Endodermal cell (in vitro differentiated cells): ENCODE data around the gene HOXA9. TPM values are rescaled to one million over a fixed set of nuclear protein-coding genes. Genes with fewer than 3 reads are reported as not detected.

Source experiments
- DNase-seq: peaks from one replicate; pipeline ENCODE4 v3.0.0-alpha.2; 2017
- H3K27ac ChIP-seq: 2 replicates; pipeline ENCODE4 v1.5.1; 2013; ENCODE audit warnings: mild to moderate bottlenecking, low read depth, low read length, moderate library complexity
- H3K27me3 ChIP-seq: 2 replicates; pipeline ENCODE4 v1.6.1; 2013; ENCODE audit warnings: mild to moderate bottlenecking, low read length, moderate library complexity; ENCODE audit not compliant: insufficient read depth, control insufficient read depth, poor library complexity, severe bottlenecking
- H3K36me3 ChIP-seq: 2 replicates; pipeline ENCODE4 v1.7.0; 2013; ENCODE audit warnings: mild to moderate bottlenecking, low read length, moderate library complexity; ENCODE audit not compliant: control insufficient read depth, insufficient read depth
- H3K4me1 ChIP-seq: one replicate; pipeline ENCODE4 v1.7.0; 2013; ENCODE audit warnings: low read length; ENCODE audit not compliant: control insufficient read depth, insufficient read depth
- H3K4me3 ChIP-seq: 2 replicates; pipeline ENCODE4 v1.5.1; 2013; ENCODE audit warnings: mild to moderate bottlenecking, low read length, moderate library complexity
- H3K9ac ChIP-seq: 2 replicates; pipeline ENCODE4 v1.6.1; 2013; ENCODE audit warnings: mild to moderate bottlenecking, low read length, moderate library complexity; ENCODE audit not compliant: poor library complexity, severe bottlenecking; ENCODE audit errors: extremely low read depth
- H3K9me3 ChIP-seq: 2 replicates; pipeline ENCODE4 v1.6.1; 2013; ENCODE audit warnings: mild to moderate bottlenecking, low read length, moderate library complexity; ENCODE audit not compliant: control insufficient read depth
- H3K27ac Mint-ChIP-seq: 2 replicates; pipeline ENCODE4 v1.8.0; 2020; ENCODE audit warnings: mixed read lengths
- H3K27me3 Mint-ChIP-seq: 2 replicates; pipeline ENCODE4 v1.8.0; 2021; ENCODE audit warnings: mild to moderate bottlenecking, mixed read lengths; ENCODE audit not compliant: insufficient read depth
- H3K36me3 Mint-ChIP-seq: 2 replicates; pipeline ENCODE4 v1.8.0; 2020; ENCODE audit warnings: low read depth, mixed read lengths
- H3K4me1 Mint-ChIP-seq: 2 replicates; pipeline ENCODE4 v1.8.0; 2020; ENCODE audit warnings: mixed read lengths
- H3K4me3 Mint-ChIP-seq: 2 replicates; pipeline ENCODE4 v1.8.0; 2020; ENCODE audit warnings: mild to moderate bottlenecking, moderate library complexity, mixed read lengths
- H3K9me3 Mint-ChIP-seq: 2 replicates; pipeline ENCODE4 v1.8.0; 2020; ENCODE audit warnings: mild to moderate bottlenecking, mixed read lengths
- CTCF ChIP-seq: fragments of 200-600 bp; sonication (generic); conservative IDR thresholded peaks from 2 replicates; pipeline ENCODE4 v1.5.0; 2021; ENCODE audit warnings: antibody characterized with exemption, mild to moderate bottlenecking
- WGBS, 2 experiments: methylation state at CpG; one replicate each; pipeline versions ENCODE4 v1.1.5 to v1.1.7; 2013; ENCODE audit warnings: missing lambda C conversion rate in 2 of 2, mixed read lengths in 1 of 2; ENCODE audit not compliant: insufficient coverage in 1 of 2, insufficient read length in 1 of 2; 5-methylcytosine and 5-hydroxymethylcytosine counted together
- total RNA-seq, 2 donors: library from RNA; stranded (reverse); fragmentation: NEBNext Ultra II Directional in 1 of 2; extraction: Animal tissue kit (Norgen Biotek cat#: 25700) in 1 of 2; gene quantifications; 2 replicates in 1 of 2; 3 replicates in 1 of 2; pipeline ENCODE4 v1.2.1, GENCODE V29; 2021

The HOXA9 gene
- total RNA-seq, 2 donors from 2014 or later = not detected

- 38 to 40% methylated on average over 18 to 30 of the region's 30 CpGs for WGBS, 2 experiments
- DNase-seq = peak; percentile 19
- no peak for TF ChIP-seq CTCF
- H3K36me3 Mint-ChIP-seq = no peaks in the 10 kb centered on the region
- H3K4me1 ChIP-seq = no peaks in the 10 kb centered on the region
- H3K27me3 Mint-ChIP-seq = peaks cover 100% of the 10 kb centered on the region
- H3K4me3 Mint-ChIP-seq = no peak overlapping the region
- H3K27ac ChIP-seq = no peak overlapping the region
- no peaks in the 10 kb centered on the region for H3K36me3 ChIP-seq
- no peak overlapping the region for H3K4me3 ChIP-seq
- peaks cover 19% of the 10 kb centered on the region for H3K9me3 ChIP-seq
- peaks cover 100% of the 10 kb centered on the region for H3K27me3 ChIP-seq
- H3K4me1 Mint-ChIP-seq = no peaks in the 10 kb centered on the region
- H3K9ac ChIP-seq = no peak overlapping the region
- no peak overlapping the region for H3K27ac Mint-ChIP-seq
- H3K9me3 Mint-ChIP-seq = peaks cover 15% of the 10 kb centered on the region
Observed at GRCh38 chr7:27148756-27149641, 16.3 kb downstream of the HOXA9 start.

GRCh38 chr7:27148031-27148755, 17.1 kb downstream of the HOXA9 start:
- H3K36me3 ChIP-seq = no peaks in the 10 kb centered on the region
- Mint-ChIP-seq H3K36me3 (no peaks in the 10 kb centered on the region), H3K27me3 (peaks cover 100% of the 10 kb centered on the region), H3K4me1 (peaks cover 4% of the 10 kb centered on the region), H3K4me3 (no peak overlapping the region), H3K27ac (no peak overlapping the region), H3K9me3 (peaks cover 15% of the 10 kb centered on the region)
- DNase-seq = peak; percentile 65
- peaks cover 100% of the 10 kb centered on the region for H3K27me3 ChIP-seq
- no peak overlapping the region for H3K4me3 ChIP-seq
- no peak overlapping the region for H3K9ac ChIP-seq
- peak overlapping the region; percentile 24 for H3K27ac ChIP-seq
- H3K4me1 ChIP-seq = no peaks in the 10 kb centered on the region
- TF ChIP-seq CTCF = no peak
- H3K9me3 ChIP-seq = peaks cover 18% of the 10 kb centered on the region
- 25 to 57% methylated on average over 10 to 28 of the region's 28 CpGs for WGBS, 2 experiments

- Mint-ChIP-seq H3K4me3 (no peak within 1 kb of the TSS), H3K9me3 (peaks cover 15% of the 10 kb centered on the region), H3K36me3 (no peaks in the 10 kb centered on the region), H3K27ac (no peak within 1 kb of the TSS), H3K27me3 (peaks cover 100% of the 10 kb centered on the region), H3K4me1 (peaks cover 8% of the 10 kb centered on the region)
- Histone ChIP-seq H3K27me3 (peaks cover 100% of the 10 kb centered on the region), H3K27ac (peak within 1 kb of the TSS; percentile 24), H3K4me1 (no peaks in the 10 kb centered on the region), H3K9me3 (peaks cover 16% of the 10 kb centered on the region), H3K4me3 (no peak within 1 kb of the TSS), H3K36me3 (no peaks in the 10 kb centered on the region), H3K9ac (no peak within 1 kb of the TSS)
- no peak for TF ChIP-seq CTCF
- WGBS, 2 experiments = 19 to 20% methylated on average over 45 to 63 of the region's 63 CpGs
- peak; percentile 63 for DNase-seq
Observed at GRCh38 chr7:27147199-27148030, 17.9 kb downstream of the HOXA9 start, which contains the start of gene HOXA6. Gene HOXA6, minus strand, starts transcription at chr7:27147774. Its CDS starts 25 bp downstream, at chr7:27147749.
